ENCODE data around the gene RNASE2.

DNA sequence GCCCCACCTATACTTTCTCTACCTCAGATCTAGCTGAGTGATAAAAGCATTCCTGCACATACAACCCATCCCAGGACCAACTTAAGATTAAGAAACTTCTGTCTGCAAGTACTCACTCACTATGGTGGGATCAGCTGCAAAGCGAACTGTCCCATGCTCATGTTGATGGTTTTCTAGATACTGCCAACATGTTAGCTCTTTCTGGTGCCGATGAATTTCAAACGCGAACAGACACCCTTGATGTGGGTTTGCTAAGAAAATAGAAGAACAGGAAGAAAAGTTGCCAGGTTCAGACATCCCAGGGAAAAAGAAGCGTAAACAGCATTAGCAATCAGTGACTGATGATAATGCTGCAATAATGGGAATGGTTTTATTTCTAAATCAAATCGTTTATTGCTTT lies 42.3 kb downstream of the RNASE2 start:
- TF ChIP-seq, protein P1, sequence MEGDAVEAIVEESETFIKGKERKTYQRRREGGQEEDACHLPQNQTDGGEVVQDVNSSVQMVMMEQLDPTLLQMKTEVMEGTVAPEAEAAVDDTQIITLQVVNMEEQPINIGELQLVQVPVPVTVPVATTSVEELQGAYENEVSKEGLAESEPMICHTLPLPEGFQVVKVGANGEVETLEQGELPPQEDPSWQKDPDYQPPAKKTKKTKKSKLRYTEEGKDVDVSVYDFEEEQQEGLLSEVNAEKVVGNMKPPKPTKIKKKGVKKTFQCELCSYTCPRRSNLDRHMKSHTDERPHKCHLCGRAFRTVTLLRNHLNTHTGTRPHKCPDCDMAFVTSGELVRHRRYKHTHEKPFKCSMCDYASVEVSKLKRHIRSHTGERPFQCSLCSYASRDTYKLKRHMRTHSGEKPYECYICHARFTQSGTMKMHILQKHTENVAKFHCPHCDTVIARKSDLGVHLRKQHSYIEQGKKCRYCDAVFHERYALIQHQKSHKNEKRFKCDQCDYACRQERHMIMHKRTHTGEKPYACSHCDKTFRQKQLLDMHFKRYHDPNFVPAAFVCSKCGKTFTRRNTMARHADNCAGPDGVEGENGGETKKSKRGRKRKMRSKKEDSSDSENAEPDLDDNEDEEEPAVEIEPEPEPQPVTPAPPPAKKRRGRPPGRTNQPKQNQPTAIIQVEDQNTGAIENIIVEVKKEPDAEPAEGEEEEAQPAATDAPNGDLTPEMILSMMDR (IDR thresholded peaks at IDR 0.05), result no peak
- TF ChIP-seq POLR2A (IDR thresholded peaks at IDR 0.05), result no peak
